A204.1 (cell line): Measurements from ENCODE around the gene PNPLA7.
"Not testable (repeated sequence)": the region's sequence is repeated elsewhere in the genome, so short reads cannot be mapped to it uniquely, and the experiment has no call there.

Experiments used
- FAIRE-seq: peaks from 2 replicates; lab custom pipeline; 2012; peaks lifted over from hg19 to GRCh38; lab: Jason Lieb, UNC

The PNPLA7 gene

DNA sequence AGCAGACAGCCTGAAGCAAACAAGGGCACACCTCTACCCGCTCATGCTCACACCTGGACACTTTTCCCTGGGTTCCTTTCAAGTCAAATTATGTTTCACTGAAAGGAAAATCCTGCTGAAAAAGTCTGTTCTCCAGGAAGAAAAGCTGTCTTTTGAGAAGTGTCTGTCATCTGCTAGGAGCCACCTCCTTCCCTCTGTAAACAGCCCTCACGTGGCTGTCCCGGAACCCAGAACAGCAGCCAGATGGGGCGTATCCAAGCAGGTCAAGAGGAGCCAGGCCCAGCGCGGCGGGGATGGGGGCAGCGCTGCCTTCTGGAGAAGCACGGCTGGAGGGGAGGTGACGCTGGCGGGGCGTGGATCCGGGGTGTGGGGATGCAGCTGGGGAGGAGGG, at the start of gene PNPLA7:
TSS of gene PNPLA7 (minus strand) at position 172 of the 391 bp plus-strand sequence. CDS start 205 bp downstream, outside the sequence.
- no peak for FAIRE-seq

DNA sequence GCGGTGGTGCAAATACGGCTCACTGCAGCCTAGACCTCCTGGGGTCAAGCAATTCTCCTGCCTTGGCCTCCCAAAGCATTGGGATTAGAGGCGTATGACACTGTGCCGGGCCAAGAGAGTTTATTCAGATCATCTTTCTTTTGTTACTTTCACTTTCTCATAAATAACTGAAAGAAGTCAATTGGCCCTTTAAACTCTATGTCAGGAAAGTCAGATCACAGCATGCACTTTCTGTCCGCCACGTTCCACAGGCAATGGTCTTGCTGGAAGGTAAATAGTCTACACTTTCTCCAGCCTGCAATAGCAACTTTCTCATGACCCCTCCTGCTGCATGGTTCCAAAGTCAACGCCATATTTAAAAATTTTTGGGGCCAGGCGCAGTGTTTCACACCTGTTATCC, 48.7 kb upstream of the PNPLA7 start:
- no peak for FAIRE-seq

DNA sequence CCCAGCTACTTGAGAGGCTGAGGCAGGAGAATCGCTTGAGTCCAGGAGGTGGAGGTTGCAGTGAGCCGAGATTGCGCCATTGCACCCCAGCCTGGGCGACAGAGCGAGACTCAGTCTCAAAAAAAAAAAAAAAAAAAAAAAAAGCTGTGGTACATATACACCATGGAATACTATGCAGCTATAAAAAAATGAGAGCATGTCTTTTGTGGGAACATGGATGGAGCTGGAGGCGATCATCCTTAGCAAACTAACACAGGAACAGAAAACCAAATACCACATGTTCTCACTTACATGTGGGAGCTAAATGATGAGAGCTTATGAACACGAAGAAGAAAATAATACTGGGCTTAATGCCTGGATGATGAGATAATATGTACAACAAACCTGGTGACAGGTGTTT, 46.4 kb upstream of the PNPLA7 start:
- not testable (repeated sequence) for FAIRE-seq

DNA sequence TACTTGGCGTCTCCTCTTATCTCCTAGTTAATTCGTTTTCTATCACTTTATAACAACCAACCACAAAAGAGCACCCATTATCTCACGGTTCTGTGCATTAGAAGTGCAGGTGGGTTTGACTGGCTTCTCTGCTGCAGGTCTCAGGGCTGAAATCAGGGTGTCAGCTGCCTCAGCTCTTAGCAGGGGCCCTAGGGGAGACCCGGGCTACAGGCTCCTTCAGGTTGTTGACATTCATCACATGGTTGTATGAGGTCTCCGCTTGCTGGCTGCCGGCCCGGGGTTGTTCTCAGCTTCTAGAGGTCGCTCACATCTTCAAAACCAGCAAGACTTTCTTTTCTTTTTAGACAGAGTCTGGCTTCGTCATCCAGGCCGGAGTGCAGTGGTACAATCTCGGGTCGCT, 43.0 kb upstream of the PNPLA7 start:
- FAIRE-seq: no peak

DNA sequence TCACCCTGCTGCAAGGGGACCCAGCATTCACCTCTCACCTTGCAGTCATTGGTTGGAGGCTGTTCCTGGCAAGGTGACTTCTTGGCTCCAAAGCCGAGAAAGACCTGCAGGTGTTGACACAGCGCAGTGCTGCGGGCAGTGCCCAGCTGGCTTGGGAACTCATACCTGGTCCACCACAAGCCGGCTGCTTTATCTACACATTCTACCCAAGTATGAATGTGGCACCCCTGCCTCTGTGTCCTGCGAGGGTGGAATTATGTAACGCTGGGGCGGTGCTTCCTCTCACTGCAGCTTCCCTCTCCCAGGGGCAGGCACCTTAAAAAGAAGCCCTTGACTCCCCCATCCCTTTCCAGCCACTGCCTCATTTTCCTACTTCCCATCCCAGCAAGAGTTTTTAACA, 42.6 kb upstream of the PNPLA7 start:
- no peak for FAIRE-seq

DNA sequence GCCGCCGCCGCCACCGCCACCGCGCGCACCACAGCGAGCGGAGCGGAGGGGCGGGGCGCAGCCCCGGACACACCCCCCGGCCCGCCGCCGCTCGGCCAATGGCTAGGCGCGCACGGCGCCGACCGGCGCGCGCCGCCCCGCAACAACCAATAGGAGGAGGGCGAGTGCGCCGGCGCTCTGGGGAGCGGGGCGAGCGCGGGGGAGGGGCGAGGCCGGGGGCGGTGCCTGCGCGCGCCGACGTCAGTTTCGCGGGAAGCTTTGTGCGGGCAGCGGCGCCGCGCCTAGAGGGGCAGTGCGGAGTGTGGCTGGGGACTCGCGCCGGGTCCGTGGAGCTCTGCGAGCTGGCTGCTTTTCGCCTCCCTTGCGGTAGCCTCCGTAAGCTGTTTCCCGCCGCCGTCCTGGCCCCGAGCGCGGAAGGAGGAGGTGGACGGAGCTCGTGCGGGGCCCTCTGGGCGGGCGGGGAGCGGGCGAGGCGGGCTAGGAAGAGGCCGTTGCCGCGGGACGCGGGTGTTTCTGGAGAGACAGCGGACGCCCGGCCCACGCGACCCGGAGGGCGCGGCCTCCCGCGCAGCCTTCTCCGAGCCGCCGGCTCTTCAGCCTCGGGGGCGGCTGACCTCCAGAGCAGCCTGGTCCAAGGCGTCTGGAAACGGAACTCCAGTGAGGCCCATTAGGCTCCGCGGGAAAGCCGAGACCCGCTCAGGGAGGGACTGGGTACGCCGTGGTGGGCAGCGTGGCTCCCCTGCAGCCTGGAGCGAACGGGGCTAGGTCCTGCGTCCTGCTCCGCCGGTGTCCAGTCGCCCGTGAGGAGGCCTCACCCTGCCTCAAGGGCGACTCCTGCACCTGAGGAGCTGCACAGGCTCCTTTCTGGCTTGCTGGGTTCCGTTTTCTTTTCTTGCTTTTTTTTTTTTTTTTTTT, 40.5 kb upstream of the PNPLA7 start, which contains the start of gene ZMYND19:
TSS of gene ZMYND19 (minus strand) at position 44 of the 915 bp plus-strand sequence. CDS start 249 bp downstream, outside the sequence.
- no peak for FAIRE-seq

DNA sequence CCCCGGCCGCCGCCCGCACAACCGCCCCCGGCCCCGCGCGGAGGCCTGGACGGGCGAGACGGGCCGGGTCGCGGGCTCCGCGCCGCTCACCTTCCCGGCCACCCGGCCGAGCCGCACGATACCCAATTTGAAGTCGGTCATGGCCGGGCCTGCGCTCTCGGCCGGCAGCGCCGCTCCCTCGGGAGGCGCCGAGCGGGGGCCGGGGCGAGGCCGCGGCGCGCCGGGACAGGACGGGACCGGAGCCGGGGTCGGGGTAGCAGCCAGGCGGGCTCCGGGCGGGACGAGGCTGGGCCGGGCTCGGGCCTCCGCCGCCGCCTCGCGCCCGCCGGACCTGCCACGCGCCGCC, 39.9 kb upstream of the PNPLA7 start:
- no peak for FAIRE-seq

DNA sequence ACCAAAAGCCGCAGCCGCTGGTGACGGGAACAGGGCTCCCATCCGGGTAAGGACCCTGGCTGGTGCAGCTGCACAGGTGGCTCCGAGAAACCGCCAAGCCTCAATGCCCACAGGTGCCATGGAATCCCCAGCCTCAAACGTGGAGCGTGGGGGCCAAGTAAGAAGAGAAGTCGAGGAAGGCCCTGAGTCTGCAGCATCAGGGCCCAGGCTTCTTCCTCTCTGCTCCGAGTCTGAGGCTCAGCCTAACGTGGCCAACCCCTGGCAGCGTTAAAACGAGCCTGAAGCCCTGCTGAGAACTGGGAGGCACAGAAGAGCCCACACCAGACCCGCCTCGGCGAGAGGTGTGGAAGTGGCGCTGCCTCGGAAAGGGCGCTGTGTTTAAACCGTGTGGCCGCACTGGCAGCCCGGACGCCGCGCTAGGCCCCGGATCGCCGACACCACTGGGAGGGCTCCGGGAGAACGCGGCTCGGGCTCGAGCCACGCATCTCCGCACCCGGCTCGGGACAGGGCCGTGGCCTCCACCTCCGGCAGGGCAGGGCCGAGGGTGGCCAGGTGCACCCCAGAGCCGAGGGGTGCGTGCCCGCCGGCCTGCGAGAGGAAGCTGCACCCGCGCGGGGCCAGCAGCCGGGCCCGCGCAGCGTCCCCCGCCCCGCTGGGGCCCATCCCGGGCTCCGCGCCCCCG, 39.4 kb upstream of the PNPLA7 start:
- no peak for FAIRE-seq

DNA sequence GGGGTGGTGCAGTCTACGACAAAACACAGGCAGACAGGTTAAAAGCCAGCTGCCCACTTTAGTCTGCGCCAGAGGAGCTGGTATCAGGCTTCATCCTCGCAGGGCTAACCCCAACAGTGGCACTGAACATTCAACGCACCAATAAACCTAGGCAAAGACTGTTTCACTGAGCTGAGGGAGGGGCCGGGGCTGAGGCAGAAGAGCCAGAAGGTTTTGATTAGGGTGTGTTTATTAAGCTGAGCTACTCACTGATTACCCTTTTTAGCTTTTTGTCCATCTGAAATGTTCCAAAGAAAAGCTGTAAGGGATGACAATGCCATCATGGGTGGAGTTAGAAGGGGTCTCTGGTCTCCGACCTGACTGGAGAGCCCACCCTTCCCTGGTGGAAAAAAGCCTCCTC, 38.7 kb upstream of the PNPLA7 start:
- FAIRE-seq: no peak

DNA sequence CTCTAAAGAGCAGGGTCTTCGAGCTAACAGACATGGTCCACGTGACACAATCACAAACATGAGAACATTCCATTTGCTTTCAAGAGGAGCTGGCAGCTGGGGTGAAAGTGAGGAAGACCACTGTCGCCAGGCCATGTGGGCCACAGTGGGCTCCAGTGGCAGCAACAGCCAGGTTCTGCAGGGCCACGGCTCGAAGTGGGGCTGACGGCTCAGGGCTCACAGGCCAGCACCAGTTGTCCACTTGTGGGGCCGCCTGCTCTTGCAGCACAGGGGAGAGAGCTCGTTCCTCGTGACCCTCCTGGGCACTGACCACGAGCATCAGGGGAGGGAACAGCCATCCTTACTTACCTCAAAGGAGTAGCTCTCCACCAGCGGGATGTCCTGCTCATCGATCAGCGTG, 38.1 kb upstream of the PNPLA7 start:
- no peak for FAIRE-seq

DNA sequence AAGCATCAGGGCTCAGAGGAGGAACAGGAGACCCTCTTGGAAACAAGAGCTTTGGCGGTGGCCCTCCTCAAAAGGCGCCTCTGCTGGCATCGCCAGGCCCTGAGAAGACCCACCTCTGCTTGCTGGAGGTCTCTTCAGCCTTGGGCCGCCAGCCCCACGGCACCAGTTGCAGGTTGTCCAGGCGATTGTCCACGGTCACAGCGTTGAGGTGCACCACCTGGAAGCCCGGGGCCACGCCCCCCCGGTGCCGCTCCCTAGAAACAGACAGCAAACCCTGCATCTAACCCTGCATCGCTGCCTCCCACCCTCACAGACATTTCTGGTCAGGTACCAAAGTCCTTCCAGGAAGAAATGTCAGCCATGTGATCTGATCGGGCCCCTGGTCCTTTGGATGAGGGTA, 36.7 kb upstream of the PNPLA7 start:
- FAIRE-seq: no peak

DNA sequence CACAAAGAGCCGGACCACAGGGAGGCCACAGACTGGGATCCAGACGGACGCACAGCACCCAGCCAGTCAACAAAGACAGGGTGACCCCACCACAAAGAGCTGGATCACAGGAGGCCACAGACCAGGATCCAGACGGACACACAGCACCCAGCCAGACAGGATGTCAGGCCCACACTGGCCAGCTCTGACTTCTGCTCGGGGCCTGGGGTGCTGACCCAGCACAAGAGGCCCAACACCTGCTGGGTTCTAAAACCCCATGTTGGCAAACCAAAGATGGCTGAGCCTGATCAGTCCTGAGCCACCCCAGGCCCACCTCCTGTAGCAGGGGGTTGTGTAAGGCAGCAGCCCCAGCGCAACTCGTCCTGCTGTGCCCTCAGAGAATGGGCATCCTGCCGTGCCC, 33.8 kb upstream of the PNPLA7 start:
- FAIRE-seq: no peak

DNA sequence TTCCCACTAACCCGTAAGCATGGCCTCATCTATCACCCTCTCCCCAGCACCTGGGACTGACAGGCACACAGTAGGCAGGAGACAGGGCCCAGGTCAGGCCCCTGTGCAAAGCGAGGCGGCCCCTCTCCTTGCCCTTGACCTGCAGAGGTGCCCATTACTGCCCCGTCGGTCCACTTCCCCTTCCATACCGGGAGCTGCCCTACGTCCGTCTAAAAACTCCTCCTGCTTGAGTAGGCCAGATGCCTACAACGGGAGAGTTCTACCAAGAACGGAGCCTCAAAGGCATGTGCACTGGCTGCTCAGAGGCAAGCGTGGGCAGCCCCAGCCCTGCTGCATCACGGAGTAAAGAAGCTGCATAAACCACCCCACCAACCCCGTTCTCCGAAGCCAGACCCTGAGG, 33.1 kb upstream of the PNPLA7 start:
- FAIRE-seq: no peak

DNA sequence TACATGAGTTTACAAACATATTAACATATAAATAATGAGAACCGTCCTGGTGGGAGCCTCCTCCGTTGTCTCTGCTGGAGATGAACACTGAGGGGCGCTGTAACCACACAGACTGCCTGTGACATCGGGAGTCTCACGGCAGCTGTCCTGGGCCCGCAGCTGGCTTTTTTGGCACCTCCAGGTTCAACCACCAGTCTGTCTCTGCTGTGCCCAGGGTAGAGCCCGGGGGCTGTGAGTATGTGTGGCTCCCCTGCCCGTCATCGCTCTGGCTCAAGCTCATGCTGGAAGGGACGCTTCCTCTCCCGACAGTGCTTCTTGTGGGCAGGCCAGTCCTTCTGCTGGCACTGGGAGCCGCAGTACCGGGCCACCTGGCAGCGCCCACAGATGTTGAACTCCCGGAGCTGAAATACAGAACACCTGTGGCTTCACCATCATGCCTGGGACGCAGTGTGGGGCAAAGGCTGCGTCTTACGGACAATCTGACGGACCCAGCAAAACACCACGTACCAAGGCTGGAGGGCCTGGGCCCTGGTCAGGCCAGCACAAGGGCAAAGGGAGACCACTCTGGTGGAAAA, 32.2 kb upstream of the PNPLA7 start:
- no peak for FAIRE-seq

DNA sequence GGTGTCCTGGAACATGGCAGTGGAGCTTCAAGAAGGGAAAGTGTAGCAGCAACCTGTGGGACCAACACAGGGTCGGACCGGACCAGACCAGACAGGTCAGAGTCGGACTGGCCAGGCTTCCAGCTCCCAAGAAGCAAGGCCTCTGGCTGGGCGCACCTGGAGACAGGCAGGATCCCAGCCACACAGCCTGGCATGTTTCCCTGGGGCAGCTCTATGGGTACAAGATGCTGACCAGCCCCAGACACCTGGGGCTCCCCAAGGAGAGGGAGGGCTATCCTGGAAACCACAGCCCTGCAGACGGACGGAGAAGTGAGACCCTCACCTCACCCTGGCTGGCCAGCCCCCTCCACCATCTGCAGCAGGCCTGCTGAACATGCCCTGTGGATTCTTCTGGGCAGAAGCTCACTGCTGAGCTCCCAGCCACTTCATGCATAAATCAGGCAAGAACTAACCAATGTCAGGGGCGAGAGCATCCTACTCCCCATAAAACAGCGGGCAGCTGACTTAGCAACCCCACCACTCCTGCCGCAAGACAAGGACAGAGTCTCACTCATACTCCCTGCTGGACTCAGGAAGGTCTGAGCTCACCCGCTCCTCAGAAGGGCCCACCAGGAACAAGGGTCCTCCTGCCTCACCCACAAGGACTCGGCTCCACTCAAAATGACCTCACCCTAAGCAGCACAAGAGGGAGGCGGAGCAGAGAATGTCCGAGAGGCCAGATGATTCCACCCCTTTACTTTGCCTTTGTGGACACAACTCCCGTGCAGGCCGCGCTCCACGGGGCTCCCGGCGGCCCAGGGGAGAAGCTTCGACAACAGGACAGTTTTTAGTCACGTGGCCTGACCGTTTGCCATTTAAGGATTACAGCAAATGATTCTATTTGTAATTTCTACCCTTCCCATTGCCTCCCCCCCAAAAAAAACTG, 31.4 kb upstream of the PNPLA7 start:
- FAIRE-seq: no peak

DNA sequence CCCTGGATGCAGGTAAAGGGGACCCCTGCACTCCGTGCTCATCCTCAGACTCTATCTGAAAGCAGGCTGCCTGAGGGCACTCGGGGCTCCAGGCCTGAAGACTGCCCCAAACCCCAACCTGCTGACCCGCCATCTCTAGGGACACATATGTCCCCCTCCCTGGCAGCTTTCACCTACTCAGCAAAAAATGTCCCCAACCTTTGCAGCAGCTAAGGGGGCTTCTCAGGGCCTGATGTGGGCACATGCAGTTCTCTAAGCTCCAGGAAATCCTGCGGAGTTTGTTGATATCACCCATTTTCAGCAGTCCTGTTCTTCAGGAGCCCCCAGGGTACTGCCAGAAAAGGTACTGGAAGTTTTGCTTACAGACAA, 30.7 kb upstream of the PNPLA7 start:
- FAIRE-seq: no peak

DNA sequence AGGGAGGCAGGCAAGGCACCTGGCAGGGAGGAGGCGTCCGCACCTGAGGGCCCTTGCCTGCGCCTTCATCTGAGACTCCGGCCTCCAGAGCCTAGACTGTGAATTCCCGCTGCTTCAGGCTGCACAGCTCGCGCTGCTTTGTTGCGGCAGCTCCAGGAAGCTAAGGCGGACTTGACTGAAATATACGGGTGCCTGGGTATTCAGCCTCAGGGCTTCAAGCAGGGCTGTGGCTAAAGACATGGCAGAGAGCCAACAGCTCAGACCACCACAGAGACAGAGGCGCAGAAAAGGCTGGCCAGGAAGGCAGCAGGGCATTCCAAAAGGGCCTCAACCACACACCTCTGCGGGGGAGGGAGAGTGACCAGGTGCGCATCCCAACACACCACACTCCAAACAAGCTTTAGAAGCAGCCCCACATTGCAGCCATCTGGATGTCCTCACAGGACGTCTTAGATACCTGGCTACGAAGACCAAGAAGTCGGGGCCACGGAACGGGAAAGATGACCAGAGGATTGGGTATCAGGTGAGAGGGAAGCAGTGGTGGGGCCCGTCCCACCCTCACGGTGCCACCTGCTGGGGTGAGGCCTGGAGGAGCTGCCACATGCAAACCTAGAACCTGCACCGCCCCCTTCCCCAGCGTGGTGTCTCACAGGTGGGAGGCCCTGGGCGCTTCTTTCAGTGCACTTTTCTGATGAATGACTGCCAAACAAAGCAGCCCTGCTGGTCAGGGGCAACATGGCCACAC, 30.2 kb upstream of the PNPLA7 start:
- FAIRE-seq: no peak

DNA sequence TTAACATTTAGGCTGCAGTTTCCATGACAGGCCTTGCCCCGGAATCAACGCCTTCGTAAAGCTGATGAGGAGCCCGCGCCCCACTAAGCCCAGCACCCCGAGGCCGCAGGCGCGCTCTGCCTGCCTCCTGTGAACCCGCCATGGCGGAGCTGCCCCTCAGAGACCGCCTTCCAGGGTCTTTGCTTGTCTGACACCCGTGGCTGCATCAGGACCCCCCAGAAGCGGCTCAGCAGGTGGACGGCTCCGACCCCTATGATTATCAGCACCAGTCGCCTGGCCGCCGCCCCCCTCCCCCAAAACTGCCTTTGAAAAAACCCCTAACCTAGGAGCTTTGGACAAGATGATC, 29.0 kb upstream of the PNPLA7 start:
- no peak for FAIRE-seq

DNA sequence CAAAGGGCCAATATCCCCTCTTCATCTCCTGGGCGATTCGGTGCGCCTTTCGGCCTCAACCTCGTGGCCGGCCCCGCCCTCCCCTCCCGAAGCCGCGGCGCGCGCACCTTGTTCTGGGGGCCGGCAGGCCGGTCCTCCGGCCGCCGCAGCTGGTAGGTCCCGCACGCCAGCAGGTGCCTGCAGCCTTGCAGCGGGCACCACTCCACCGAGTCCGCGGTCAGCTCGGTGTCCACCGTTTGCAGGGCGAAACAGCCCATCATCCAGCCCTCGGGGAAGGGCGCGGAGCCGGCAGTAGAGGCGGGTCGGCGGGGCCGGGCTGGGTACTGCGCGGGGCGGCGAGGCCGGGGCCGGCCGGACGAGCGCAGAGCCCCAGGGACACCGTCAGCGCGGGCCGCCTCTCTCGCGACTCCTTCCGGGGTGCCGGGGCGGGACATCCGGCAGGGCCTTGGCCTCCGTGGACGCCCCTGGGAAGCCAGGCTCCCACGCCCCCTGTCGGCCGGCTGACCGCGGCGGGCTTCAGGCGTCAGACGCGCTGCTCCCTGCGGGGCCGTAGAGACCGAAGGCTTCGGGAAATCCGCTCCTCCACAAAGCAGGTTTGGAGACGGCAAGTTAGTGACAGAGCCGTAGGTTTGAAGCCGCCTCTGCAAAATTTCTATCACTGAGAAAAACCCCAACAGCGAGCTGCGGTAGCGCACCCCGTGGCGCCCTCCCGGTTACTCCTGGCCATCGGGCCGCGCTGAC, 28.5 kb upstream of the PNPLA7 start, which contains the start of gene DPH7:
TSS of gene DPH7 (minus strand) at position 408 of the 741 bp plus-strand sequence. CDS start at position 260, 148 bp downstream.
- no peak for FAIRE-seq

DNA sequence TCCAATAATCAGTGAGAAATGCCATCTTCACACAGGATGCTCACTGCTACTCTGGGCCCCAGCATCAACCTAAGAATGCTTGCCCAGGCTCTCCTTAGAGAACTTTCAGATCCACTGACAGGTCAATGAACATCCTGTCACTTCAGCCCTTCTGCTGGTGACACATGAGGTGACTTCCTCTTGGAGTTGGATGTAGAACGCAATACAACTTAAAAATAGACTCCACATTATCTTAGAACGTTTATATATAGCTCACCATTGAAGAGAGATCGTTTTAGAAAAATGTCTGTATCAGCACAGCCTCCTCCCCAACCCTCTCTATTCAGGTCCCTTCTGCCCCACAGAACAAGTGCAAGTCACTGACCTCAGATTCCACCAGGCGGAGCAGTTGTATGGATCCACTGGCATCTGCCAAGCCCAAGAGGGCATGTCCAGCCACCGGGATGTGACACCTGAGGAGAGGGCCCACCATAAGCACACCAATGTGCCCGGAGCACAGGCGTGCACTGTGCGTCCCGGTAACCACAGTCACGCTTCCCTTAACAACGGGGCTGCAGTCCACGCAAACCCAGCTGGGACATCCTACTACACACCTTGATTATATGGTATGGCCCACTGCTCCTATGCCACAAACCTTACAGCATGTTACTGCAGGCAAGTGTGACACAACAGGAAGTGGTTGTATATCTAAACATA, 25.7 kb upstream of the PNPLA7 start:
- no peak for FAIRE-seq
